Adrenal gland (tissue), 5 donors: ENCODE data around the gene TMEM135.

Source experiments
- POLR2A ChIP-seq, 2 donors: fragments of 450-650 bp; IDR thresholded peaks; one replicate each; pipeline ENCODE4 v1.6.1; 2017; ENCODE audit warnings: antibody characterized with exemption in 2 of 2, mild to moderate bottlenecking in 2 of 2, moderate library complexity in 1 of 2
- TF ChIP-seq, protein P1 (sequence below), 6 experiments: fragments of 450-650 bp in 4 of 6; fragments of 200-600 bp in 2 of 6; sonication (generic) in 1 of 6; IDR thresholded peaks; 1 replicate in 5 of 6; 2 replicates in 1 of 6; pipeline versions ENCODE4 v1.5.1 to v1.8.0; 2016 to 2021; ENCODE audit warnings: antibody characterized with exemption in 6 of 6, mild to moderate bottlenecking in 2 of 6, moderate library complexity in 1 of 6
- donor health status: DM: no; HTN: no; CAD: no.

DNA sequence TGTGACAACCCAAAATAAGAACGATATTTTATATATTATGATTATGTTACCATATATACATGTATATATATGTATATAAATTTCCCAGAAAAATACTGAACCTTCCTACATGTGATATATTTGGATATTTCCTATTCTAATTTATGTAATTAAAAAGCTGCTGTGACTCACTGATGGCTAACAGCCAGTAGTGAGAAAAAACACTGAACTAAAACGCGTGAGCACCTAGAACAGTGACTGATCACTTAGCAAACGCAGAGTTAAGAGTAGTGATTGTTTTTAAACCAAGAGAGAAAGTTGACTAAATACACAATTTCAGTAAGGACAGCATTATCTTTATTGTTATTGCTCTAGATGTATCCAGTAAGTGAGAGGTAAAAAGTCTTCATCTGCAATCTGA is 213.8 kb downstream of the TMEM135 start:
- TF ChIP-seq POLR2A (IDR thresholded peaks at IDR 0.05): no peak
- TF ChIP-seq, protein P1, sequence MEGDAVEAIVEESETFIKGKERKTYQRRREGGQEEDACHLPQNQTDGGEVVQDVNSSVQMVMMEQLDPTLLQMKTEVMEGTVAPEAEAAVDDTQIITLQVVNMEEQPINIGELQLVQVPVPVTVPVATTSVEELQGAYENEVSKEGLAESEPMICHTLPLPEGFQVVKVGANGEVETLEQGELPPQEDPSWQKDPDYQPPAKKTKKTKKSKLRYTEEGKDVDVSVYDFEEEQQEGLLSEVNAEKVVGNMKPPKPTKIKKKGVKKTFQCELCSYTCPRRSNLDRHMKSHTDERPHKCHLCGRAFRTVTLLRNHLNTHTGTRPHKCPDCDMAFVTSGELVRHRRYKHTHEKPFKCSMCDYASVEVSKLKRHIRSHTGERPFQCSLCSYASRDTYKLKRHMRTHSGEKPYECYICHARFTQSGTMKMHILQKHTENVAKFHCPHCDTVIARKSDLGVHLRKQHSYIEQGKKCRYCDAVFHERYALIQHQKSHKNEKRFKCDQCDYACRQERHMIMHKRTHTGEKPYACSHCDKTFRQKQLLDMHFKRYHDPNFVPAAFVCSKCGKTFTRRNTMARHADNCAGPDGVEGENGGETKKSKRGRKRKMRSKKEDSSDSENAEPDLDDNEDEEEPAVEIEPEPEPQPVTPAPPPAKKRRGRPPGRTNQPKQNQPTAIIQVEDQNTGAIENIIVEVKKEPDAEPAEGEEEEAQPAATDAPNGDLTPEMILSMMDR (IDR thresholded peaks at IDR 0.05): no peak
